HG03064 (cell line): ENCODE data around the gene UGT2B7.

ENCODE experiments used
- ATAC-seq: cut with Tn5 transposase; IDR thresholded peaks from one replicate; pipeline ENCODE4 v1.9.1; 2021; ENCODE audit warnings: low read depth; ENCODE audit not compliant: unreplicated experiment

UGT2B7 gene

GRCh38 chr4:69147334-69147733 is 51.1 kb downstream of the UGT2B7 start:
- ATAC-seq = no peak

GRCh38 chr4:69154021-69154420 is 57.7 kb downstream of the UGT2B7 start:
- no peak for ATAC-seq

- no peak for ATAC-seq
Measured at GRCh38 chr4:69156913-69157312, 60.6 kb downstream of the UGT2B7 start.
